Loucy (cell line): Measurements from ENCODE around the gene MIGA2.

Source experiments
- EZH2phosphoT487 ChIP-seq: fragments of 200-600 bp; IDR thresholded peaks from 2 replicates; pipeline ENCODE4 v1.6.1; 2018; ENCODE audit warnings: antibody characterized with exemption, mild to moderate bottlenecking, moderate library complexity, borderline replicate concordance
- TF ChIP-seq, protein P1 (sequence below): fragments of 200-600 bp; sonication (generic); conservative IDR thresholded peaks from 2 replicates; pipeline ENCODE4 v1.5.1; 2014; ENCODE audit warnings: mild to moderate bottlenecking, antibody characterized with exemption, low read length

DNA sequence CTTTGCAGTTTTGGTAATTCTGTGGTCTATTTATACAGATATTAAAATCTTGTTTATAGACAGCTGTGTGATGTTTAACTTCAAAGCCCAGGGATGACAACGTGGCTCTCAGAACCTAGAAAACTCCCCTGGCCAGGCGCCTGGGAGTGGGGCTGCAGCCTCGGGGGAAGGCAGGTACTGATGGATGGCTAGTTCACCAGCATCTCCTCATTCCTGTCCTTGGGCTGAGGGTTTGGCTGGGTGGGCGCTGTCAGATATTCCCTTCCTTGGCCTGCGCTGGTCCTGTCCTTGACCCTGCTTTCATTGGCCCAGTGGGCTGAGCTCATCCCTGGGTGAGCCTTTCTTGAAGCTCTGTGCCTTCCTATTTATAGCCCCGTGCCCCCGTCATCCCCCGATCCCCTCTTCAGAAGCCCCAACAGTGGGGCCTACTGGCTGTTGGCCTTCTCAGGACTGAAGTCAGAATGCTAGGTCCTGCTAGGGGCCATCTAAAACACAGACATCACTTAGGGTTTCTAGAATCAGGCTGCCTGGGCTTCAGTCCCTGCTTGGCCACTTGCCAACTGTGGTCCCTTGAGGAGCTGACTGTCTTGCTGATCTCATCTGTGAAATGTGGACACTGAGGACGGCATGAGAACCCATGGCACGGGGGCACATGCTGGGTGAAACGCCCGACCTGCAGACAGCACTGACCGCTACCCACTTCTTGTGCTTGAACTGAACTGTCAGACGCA is 29.2 kb upstream of the MIGA2 start:
- TF ChIP-seq EZH2phosphoT487 = no peak
- TF ChIP-seq, protein P1, sequence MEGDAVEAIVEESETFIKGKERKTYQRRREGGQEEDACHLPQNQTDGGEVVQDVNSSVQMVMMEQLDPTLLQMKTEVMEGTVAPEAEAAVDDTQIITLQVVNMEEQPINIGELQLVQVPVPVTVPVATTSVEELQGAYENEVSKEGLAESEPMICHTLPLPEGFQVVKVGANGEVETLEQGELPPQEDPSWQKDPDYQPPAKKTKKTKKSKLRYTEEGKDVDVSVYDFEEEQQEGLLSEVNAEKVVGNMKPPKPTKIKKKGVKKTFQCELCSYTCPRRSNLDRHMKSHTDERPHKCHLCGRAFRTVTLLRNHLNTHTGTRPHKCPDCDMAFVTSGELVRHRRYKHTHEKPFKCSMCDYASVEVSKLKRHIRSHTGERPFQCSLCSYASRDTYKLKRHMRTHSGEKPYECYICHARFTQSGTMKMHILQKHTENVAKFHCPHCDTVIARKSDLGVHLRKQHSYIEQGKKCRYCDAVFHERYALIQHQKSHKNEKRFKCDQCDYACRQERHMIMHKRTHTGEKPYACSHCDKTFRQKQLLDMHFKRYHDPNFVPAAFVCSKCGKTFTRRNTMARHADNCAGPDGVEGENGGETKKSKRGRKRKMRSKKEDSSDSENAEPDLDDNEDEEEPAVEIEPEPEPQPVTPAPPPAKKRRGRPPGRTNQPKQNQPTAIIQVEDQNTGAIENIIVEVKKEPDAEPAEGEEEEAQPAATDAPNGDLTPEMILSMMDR = no peak
